CD4-positive, alpha-beta memory T cell (primary cell): Measurements from ENCODE around the gene SMAD6. TPM values are rescaled to one million over a fixed set of nuclear protein-coding genes. Genes with fewer than 3 reads are reported as not detected.

Experiments
- CTCF ChIA-PET: fragments of 350-600 bp; sonication (Branson Sonifier 250); formaldehyde crosslinking; loops from one replicate; lab custom pipeline; 2021; ENCODE audit warnings: inconsistent platforms; ENCODE audit not compliant: partially characterized antibody; lab: Charles Lee
- POLR2A ChIA-PET: fragments of 350-600 bp; sonication (Branson Sonifier 250); formaldehyde crosslinking; loops from one replicate; lab custom pipeline; 2021; ENCODE audit not compliant: partially characterized antibody; lab: Charles Lee
- DNase-seq, 5 donors: peaks; one replicate each; pipeline versions ENCODE4 v3.0.0 to v3.0.0-alpha.2; 2020 to 2022; ENCODE audit warnings: mixed read lengths in 1 of 5
- H3K27ac ChIP-seq: one replicate; pipeline ENCODE4 v1.7.0; 2013; ENCODE audit warnings: low read depth, low read length
- H3K27me3 ChIP-seq: 2 replicates; pipeline ENCODE4 v1.7.0; 2013; ENCODE audit warnings: mild to moderate bottlenecking, low read length, moderate library complexity; ENCODE audit not compliant: insufficient read depth
- H3K36me3 ChIP-seq: 2 replicates; pipeline ENCODE4 v1.7.0; 2013; ENCODE audit warnings: mild to moderate bottlenecking, low read length, moderate library complexity; ENCODE audit not compliant: insufficient read depth
- H3K4me1 ChIP-seq: 2 replicates; pipeline ENCODE4 v1.7.0; 2013; ENCODE audit warnings: mild to moderate bottlenecking, low read length, moderate library complexity; ENCODE audit not compliant: insufficient read depth
- H3K4me3 ChIP-seq, 2 donors: one replicate each; pipeline ENCODE4 v1.7.0; 2013; ENCODE audit warnings: low read length in 2 of 2, mild to moderate bottlenecking in 1 of 2
- H3K9me3 ChIP-seq, 2 donors: one replicate each; pipeline ENCODE4 v1.7.0; 2013; ENCODE audit warnings: low read length in 2 of 2, control low read depth in 1 of 2; ENCODE audit not compliant: control insufficient read depth in 1 of 2
- H3K27ac Mint-ChIP-seq, 7 donors: one replicate each; pipeline ENCODE4 v1.8.0; 2020 to 2021; ENCODE audit warnings: mixed read lengths in 7 of 7, mild to moderate bottlenecking in 6 of 7, inconsistent platforms in 3 of 7, moderate library complexity in 3 of 7
- H3K27me3 Mint-ChIP-seq, 2 donors: one replicate each; pipeline ENCODE4 v1.8.0; 2020 to 2021; ENCODE audit warnings: mixed read lengths in 2 of 2
- H3K36me3 Mint-ChIP-seq, 2 donors: one replicate each; pipeline ENCODE4 v1.8.0; 2020 to 2021; ENCODE audit warnings: mixed read lengths in 2 of 2, inconsistent platforms in 1 of 2, mild to moderate bottlenecking in 1 of 2
- H3K4me1 Mint-ChIP-seq, 4 donors: one replicate each; pipeline ENCODE4 v1.8.0; 2020 to 2021; ENCODE audit warnings: mixed read lengths in 4 of 4, mild to moderate bottlenecking in 1 of 4
- H3K4me3 Mint-ChIP-seq, 8 donors: one replicate each; pipeline ENCODE4 v1.8.0; 2020 to 2021; ENCODE audit warnings: mixed read lengths in 8 of 8, mild to moderate bottlenecking in 7 of 8, moderate library complexity in 6 of 8, inconsistent platforms in 3 of 8
- H3K9me3 Mint-ChIP-seq, 8 donors: one replicate each; pipeline ENCODE4 v1.8.0; 2020 to 2021; ENCODE audit warnings: mixed read lengths in 8 of 8, mild to moderate bottlenecking in 5 of 8, inconsistent platforms in 3 of 8, moderate library complexity in 1 of 8
- intact Hi-C: fragments of 100-400 bp; cut with micrococcal nuclease; formaldehyde crosslinking; loops from one replicate; pipeline ENCODE4 v1.15.1; 2023
- polyA plus RNA-seq, 2 donors: library from polyadenylated mRNA; unstranded; fragments of 300-500 nt; fragmentation: Illumina TruSeq; gene quantifications; one replicate each; pipeline ENCODE4 v1.2.3, GENCODE V29; 2021
- total RNA-seq, 2 experiments: library from RNA; stranded (reverse); gene quantifications; one replicate each; pipeline ENCODE4 v1.2.3, GENCODE V29; 2021

The SMAD6 gene
- total and polyA plus RNA-seq, 4 experiments from 2014 or later: 0.09 to 0.11 TPM; not detected in 2

GRCh38 chr15:66743204-66743603 is 41.2 kb downstream of the SMAD6 start:
- no peaks in the 10 kb centered on the region for H3K9me3 ChIP-seq
- no peaks in the 10 kb centered on the region for H3K36me3 ChIP-seq
- H3K27ac ChIP-seq: no peak overlapping the region
- H3K4me3 Mint-ChIP-seq: no peak overlapping the region
- no peak overlapping the region for H3K27ac Mint-ChIP-seq
- ChIA-PET CTCF (interaction anchor here (0.5 to 1.3 kb wide), 2 partner anchors 124 to 159 kb away, joined by 3 read pairs; no protein-coding TSS in a partner anchor), POLR2A (no interaction called here)
- no peaks in the 10 kb centered on the region for H3K4me1 ChIP-seq
- H3K4me3 ChIP-seq: no peak overlapping the region
- no peaks in the 10 kb centered on the region for H3K27me3 Mint-ChIP-seq
- H3K4me1 Mint-ChIP-seq: peaks cover 0 to 1% (median 0%) of the 10 kb centered on the region in 4 donors
- DNase-seq: no peak
- no peaks in the 10 kb centered on the region for H3K9me3 Mint-ChIP-seq
- H3K36me3 Mint-ChIP-seq: no peaks in the 10 kb centered on the region
- intact Hi-C loops: no loop called here
- H3K27me3 ChIP-seq: no peaks in the 10 kb centered on the region

DNA sequence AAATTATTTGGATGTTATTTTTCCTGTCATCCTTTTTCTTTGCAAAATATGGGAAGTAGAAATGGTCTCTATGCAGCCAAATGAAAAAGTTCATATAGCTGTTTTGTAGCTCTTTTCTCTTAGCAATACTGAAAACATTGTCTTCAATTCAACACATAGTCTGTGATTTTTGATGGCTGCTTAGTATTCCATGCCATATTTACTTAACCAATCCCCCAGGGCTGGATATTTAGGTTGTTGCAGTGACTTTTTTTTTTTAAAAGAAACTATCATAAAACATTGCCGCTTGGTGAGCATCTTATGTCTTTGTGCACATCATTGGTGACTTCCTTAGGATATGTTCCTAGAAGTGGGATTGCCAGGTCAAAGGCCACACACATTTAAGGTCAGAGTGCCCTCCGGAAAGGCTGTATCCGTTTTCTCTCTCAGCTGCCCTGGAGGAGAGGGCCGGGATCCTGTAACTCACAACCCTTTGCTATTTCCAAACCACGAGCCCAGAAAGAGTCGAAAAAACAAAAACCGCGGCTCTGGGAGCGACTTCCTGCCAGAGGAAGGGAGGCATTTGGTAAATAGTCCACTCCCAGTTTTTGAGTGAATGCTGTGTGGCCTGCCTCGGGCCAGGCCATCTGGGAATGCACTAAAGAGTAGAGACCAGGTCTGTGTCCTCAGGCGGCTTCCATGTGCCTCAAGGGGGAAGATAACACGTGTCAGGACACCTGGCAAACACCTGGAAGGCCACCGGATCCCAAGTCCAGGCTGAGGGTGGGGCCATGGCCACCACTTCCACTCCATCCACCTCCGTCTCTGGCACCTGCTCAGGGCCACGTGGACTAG is 41.9 kb downstream of the SMAD6 start:
- no peaks in the 10 kb centered on the region for H3K27me3 ChIP-seq
- H3K4me1 ChIP-seq: no peaks in the 10 kb centered on the region
- ChIA-PET CTCF (interaction anchor here (0.5 to 1.3 kb wide), 2 partner anchors 125 to 158 kb away, joined by 3 read pairs; no protein-coding TSS in a partner anchor), POLR2A (no interaction called here)
- Mint-ChIP-seq H3K4me1 (peaks cover 0 to 1% (median 0%) of the 10 kb centered on the region in 4 donors), H3K4me3 (no peak overlapping the region), H3K36me3 (no peaks in the 10 kb centered on the region), H3K9me3 (no peaks in the 10 kb centered on the region), H3K27ac (no peak overlapping the region), H3K27me3 (no peaks in the 10 kb centered on the region)
- H3K9me3 ChIP-seq: no peaks in the 10 kb centered on the region
- no peaks in the 10 kb centered on the region for H3K36me3 ChIP-seq
- H3K27ac ChIP-seq: no peak overlapping the region
- intact Hi-C loops: no loop called here
- DNase-seq: no peak
- H3K4me3 ChIP-seq: no peak overlapping the region

DNA sequence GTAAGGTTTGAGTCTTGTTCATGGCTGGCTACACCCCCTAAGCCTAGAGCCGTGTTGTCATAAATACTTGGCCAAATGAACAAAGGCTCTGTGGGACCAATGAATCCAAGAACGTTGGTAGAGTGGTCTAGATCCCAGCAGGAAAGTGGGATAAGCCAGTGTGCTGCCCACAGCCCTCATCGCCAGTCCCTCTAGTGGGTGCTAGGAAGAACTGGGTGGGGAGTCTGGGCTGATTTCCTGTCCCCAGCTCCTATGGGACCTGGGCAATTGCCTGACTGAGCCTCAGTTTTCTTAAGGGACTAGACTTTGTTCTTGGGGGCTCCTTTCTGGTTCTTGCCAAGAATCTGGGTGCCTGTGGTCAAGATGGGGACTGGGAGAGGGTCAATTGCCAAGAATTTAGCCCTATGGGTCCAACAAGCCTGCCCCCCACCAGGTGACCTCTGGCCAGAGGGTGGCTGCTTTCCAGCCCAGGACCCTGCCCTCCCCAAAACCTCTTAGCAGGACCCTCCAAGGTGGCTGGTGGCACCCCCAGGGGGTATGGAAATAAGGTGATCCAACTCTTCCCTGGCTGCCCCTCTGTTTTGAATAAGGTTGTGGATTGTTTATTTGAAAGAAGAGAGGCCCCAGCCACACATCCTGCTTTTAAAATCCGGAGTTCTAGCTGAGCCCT is 42.7 kb downstream of the SMAD6 start:
- CTCF ChIA-PET: no interaction called here
- no peak overlapping the region for H3K27ac Mint-ChIP-seq
- Histone ChIP-seq H3K4me1 (no peaks in the 10 kb centered on the region), H3K9me3 (no peaks in the 10 kb centered on the region), H3K27ac (no peak overlapping the region), H3K4me3 (no peak overlapping the region), H3K27me3 (no peaks in the 10 kb centered on the region), H3K36me3 (no peaks in the 10 kb centered on the region)
- H3K27me3 Mint-ChIP-seq: no peaks in the 10 kb centered on the region
- no peaks in the 10 kb centered on the region for H3K9me3 Mint-ChIP-seq
- H3K4me1 Mint-ChIP-seq: peaks cover 0 to 1% (median 0%) of the 10 kb centered on the region in 4 donors
- intact Hi-C loops: no loop called here
- no peaks in the 10 kb centered on the region for H3K36me3 Mint-ChIP-seq
- DNase-seq: no peak
- POLR2A ChIA-PET: no interaction called here
- H3K4me3 Mint-ChIP-seq: no peak overlapping the region

DNA sequence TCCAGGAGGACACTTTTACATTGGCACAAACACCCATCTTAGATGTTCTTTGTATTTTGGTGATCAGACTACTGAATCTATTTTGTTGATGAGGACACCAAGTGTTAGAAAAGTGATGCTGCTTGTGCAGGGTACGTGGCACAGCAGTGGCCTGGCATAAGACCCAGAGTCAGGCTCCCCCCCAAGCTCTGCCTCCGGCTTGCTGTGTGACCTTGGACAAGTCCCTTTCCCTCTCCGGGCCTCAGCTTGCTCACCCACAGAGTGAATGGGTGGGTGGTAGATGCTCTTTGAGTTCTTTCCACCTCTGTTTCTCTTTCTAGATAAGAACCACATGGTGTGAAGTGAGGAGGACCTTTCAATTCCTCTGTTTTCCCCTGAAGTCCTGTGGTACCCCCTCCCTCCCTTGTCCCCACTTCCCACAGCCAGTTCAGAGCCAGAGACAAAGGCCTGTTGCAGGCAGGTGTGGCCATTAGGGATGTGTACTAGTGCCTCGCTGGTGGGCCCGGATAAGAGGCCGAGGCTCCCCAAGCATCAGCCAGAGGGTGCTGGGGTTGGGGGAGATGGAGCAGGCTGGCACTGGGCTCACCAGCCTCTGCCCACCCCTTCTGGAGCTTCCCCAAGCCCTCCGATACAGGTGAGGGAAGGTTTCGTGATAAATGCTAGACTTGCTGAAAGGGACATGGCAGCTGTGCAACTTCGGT is 43.6 kb downstream of the SMAD6 start:
- no peaks in the 10 kb centered on the region for H3K36me3 ChIP-seq
- no peaks in the 10 kb centered on the region for H3K36me3 Mint-ChIP-seq
- H3K4me1 ChIP-seq: no peaks in the 10 kb centered on the region
- H3K27ac Mint-ChIP-seq: no peak overlapping the region
- ChIA-PET CTCF (no interaction called here), POLR2A (no interaction called here)
- H3K4me3 Mint-ChIP-seq: no peak overlapping the region
- no peaks in the 10 kb centered on the region for H3K9me3 ChIP-seq
- no peaks in the 10 kb centered on the region for H3K27me3 ChIP-seq
- no peak overlapping the region for H3K4me3 ChIP-seq
- intact Hi-C loops: no loop called here
- no peaks in the 10 kb centered on the region for H3K27me3 Mint-ChIP-seq
- no peak for DNase-seq
- H3K4me1 Mint-ChIP-seq: peaks cover 0 to 1% (median 0%) of the 10 kb centered on the region in 4 donors
- H3K9me3 Mint-ChIP-seq: no peaks in the 10 kb centered on the region
- no peak overlapping the region for H3K27ac ChIP-seq

GRCh38 chr15:66746231-66746605 is 44.2 kb downstream of the SMAD6 start:
- H3K27me3 Mint-ChIP-seq: no peaks in the 10 kb centered on the region
- Histone ChIP-seq H3K4me1 (no peaks in the 10 kb centered on the region), H3K27me3 (no peaks in the 10 kb centered on the region), H3K4me3 (no peak overlapping the region), H3K27ac (no peak overlapping the region), H3K9me3 (no peaks in the 10 kb centered on the region), H3K36me3 (no peaks in the 10 kb centered on the region)
- intact Hi-C loops: no loop called here
- POLR2A ChIA-PET: no interaction called here
- CTCF ChIA-PET: no interaction called here
- peaks cover 0 to 1% (median under 1%) of the 10 kb centered on the region in 4 donors for H3K4me1 Mint-ChIP-seq
- no peaks in the 10 kb centered on the region for H3K9me3 Mint-ChIP-seq
- H3K36me3 Mint-ChIP-seq: no peaks in the 10 kb centered on the region
- H3K27ac Mint-ChIP-seq: no peak overlapping the region
- no peak overlapping the region for H3K4me3 Mint-ChIP-seq
- DNase-seq: no peak

DNA sequence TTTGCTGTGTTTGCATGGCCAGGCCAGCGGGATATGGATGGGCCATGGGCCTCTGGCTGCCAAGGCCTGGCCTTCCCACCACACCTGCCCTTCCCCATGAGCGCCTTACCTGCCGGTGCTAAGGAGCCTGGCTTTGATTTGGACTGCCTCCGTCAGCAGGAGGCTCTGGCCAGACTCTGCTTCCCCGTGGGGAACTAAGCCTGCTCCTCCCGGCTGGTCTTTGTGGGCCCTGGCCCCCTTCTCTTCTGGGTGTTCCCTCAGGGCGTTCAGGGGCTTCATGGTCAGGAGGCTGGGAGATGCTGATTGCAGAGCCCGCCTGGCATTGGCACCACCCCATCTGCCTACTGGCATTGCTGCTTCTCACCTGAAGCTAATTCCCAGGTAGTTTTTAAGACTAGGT is 45.2 kb downstream of the SMAD6 start:
- H3K36me3 Mint-ChIP-seq: no peaks in the 10 kb centered on the region
- H3K27me3 ChIP-seq: no peaks in the 10 kb centered on the region
- no peak overlapping the region for H3K27ac ChIP-seq
- H3K4me3 ChIP-seq: no peak overlapping the region
- ChIA-PET CTCF (no interaction called here), POLR2A (no interaction called here)
- intact Hi-C loops: no loop called here
- no peaks in the 10 kb centered on the region for H3K9me3 Mint-ChIP-seq
- H3K4me3 Mint-ChIP-seq: no peak overlapping the region
- H3K27me3 Mint-ChIP-seq: no peaks in the 10 kb centered on the region
- no peak overlapping the region for H3K27ac Mint-ChIP-seq
- peaks cover 3% of the 10 kb centered on the region for H3K4me1 ChIP-seq
- no peaks in the 10 kb centered on the region for H3K9me3 ChIP-seq
- no peaks in the 10 kb centered on the region for H3K36me3 ChIP-seq
- DNase-seq: no peak
- H3K4me1 Mint-ChIP-seq: peaks cover 2 to 11% (median 5%) of the 10 kb centered on the region in 4 donors
